ENCODE data around the gene KCNQ1. TPM values are rescaled to one million over a fixed set of nuclear protein-coding genes. Genes with fewer than 3 reads are reported as not detected.

The KCNQ1 gene
- total and polyA plus RNA-seq, 4 donors: 15.4 to 41.7 (median 26.2) TPM

GRCh38 chr11:2762031-2762380, 317.2 kb downstream of the KCNQ1 start:
- Histone ChIP-seq H3K27me3 (ENCODE audit: control insufficient read depth in 3 of 3, insufficient read depth in 3 of 3, low read length in 2 of 3) (no peaks in the 10 kb centered on the region), H3K4me1 (ENCODE audit: control insufficient read depth in 5 of 5, insufficient read depth in 5 of 5, low read length in 5 of 5) (peaks cover 0 to 9% (median 0%) of the 10 kb centered on the region in 5 donors), H3K4me3 (no peak overlapping the region), H3K9me3 (ENCODE audit: control insufficient read depth in 4 of 4, insufficient read depth in 3 of 4, low read length in 3 of 4) (peaks cover 0 to 1% (median 0%) of the 10 kb centered on the region in 4 donors), H3K27ac (ENCODE audit: low read depth in 1 of 2, low read length in 1 of 2) (no peak overlapping the region), H3K9ac (ENCODE audit: insufficient read depth in 1 of 2, low read length in 2 of 2) (no peak overlapping the region), H3K36me3 (ENCODE audit: control insufficient read depth in 4 of 4, insufficient read depth in 4 of 4, low read length in 4 of 4) (no peaks in the 10 kb centered on the region)
- WGBS, 2 donors: 94 to 96% methylated on average over 10 of the region's 10 CpGs
- no peak for TF ChIP-seq CTCF (IDR thresholded peaks at IDR 0.05; ENCODE audit: control extremely low read depth, extremely low read depth)
- no peak for ATAC-seq (ENCODE audit: insufficient read depth, low FRiP score)
- DNase-seq: no peak

- Histone ChIP-seq H3K4me3 (no peak overlapping the region), H3K9ac (ENCODE audit: insufficient read depth in 1 of 2, low read length in 2 of 2) (no peak overlapping the region), H3K36me3 (ENCODE audit: control insufficient read depth in 4 of 4, insufficient read depth in 4 of 4, low read length in 4 of 4) (no peaks in the 10 kb centered on the region), H3K27me3 (ENCODE audit: control insufficient read depth in 3 of 3, insufficient read depth in 3 of 3, low read length in 2 of 3) (no peaks in the 10 kb centered on the region), H3K27ac (ENCODE audit: low read depth in 1 of 2, low read length in 1 of 2) (no peak overlapping the region), H3K4me1 (ENCODE audit: control insufficient read depth in 5 of 5, insufficient read depth in 5 of 5, low read length in 5 of 5) (peaks cover 0 to 9% (median 0%) of the 10 kb centered on the region in 5 donors), H3K9me3 (ENCODE audit: control insufficient read depth in 4 of 4, insufficient read depth in 3 of 4, low read length in 3 of 4) (peaks cover 0 to 1% (median 0%) of the 10 kb centered on the region in 4 donors)
- no peak for DNase-seq
- WGBS, 2 donors: 94 to 96% methylated on average over 17 of the region's 17 CpGs
- no peak for TF ChIP-seq CTCF (IDR thresholded peaks at IDR 0.05; ENCODE audit: control extremely low read depth, extremely low read depth)
- ATAC-seq (ENCODE audit: insufficient read depth, low FRiP score): no peak
These were observed 317.6 kb downstream of the KCNQ1 start for GRCh38 chr11:2762451-2762850.

- Histone ChIP-seq H3K27ac (ENCODE audit: low read depth in 1 of 2, low read length in 1 of 2) (no peak overlapping the region), H3K27me3 (ENCODE audit: control insufficient read depth in 3 of 3, insufficient read depth in 3 of 3, low read length in 2 of 3) (no peaks in the 10 kb centered on the region), H3K4me3 (no peak overlapping the region), H3K9me3 (ENCODE audit: control insufficient read depth in 4 of 4, insufficient read depth in 3 of 4, low read length in 3 of 4) (peaks cover 0 to 1% (median 0%) of the 10 kb centered on the region in 4 donors), H3K36me3 (ENCODE audit: control insufficient read depth in 4 of 4, insufficient read depth in 4 of 4, low read length in 4 of 4) (peaks cover 0 to under 1% (median 0%) of the 10 kb centered on the region in 4 donors), H3K4me1 (ENCODE audit: control insufficient read depth in 5 of 5, insufficient read depth in 5 of 5, low read length in 5 of 5) (peaks cover 0 to 9% (median 0%) of the 10 kb centered on the region in 5 donors), H3K9ac (ENCODE audit: insufficient read depth in 1 of 2, low read length in 2 of 2) (no peak overlapping the region)
- ATAC-seq (ENCODE audit: insufficient read depth, low FRiP score): no peak
- 70 to 73% methylated on average over 4 of the region's 4 CpGs for WGBS, 2 donors
- TF ChIP-seq CTCF (IDR thresholded peaks at IDR 0.05; ENCODE audit: control extremely low read depth, extremely low read depth): no peak
- no peak for DNase-seq
These were observed 319.2 kb downstream of the KCNQ1 start for GRCh38 chr11:2763984-2764383.

GRCh38 chr11:2765491-2765890, 320.7 kb downstream of the KCNQ1 start:
- Histone ChIP-seq H3K4me1 (ENCODE audit: control insufficient read depth in 5 of 5, insufficient read depth in 5 of 5, low read length in 5 of 5) (peaks cover 0 to 3% (median 0%) of the 10 kb centered on the region in 5 donors), H3K4me3 (no peak overlapping the region), H3K27ac (ENCODE audit: low read depth in 1 of 2, low read length in 1 of 2) (no peak overlapping the region), H3K9me3 (ENCODE audit: control insufficient read depth in 4 of 4, insufficient read depth in 3 of 4, low read length in 3 of 4) (peaks cover 0 to 1% (median 0%) of the 10 kb centered on the region in 4 donors), H3K9ac (ENCODE audit: insufficient read depth in 1 of 2, low read length in 2 of 2) (no peak overlapping the region), H3K27me3 (ENCODE audit: control insufficient read depth in 3 of 3, insufficient read depth in 3 of 3, low read length in 2 of 3) (no peaks in the 10 kb centered on the region), H3K36me3 (ENCODE audit: control insufficient read depth in 4 of 4, insufficient read depth in 4 of 4, low read length in 4 of 4) (peaks cover 0 to 2% (median 0%) of the 10 kb centered on the region in 4 donors)
- ATAC-seq (ENCODE audit: insufficient read depth, low FRiP score): no peak
- 62 to 67% methylated on average over 3 of the region's 3 CpGs for WGBS, 2 donors
- no peak for TF ChIP-seq CTCF (IDR thresholded peaks at IDR 0.05; ENCODE audit: control extremely low read depth, extremely low read depth)
- no peak for DNase-seq
